ENCODE data around the gene ZNRD2. TPM values are rescaled to one million over a fixed set of nuclear protein-coding genes. Genes with fewer than 3 reads are reported as not detected.

Gene ZNRD2
- total and polyA plus RNA-seq, 10 of the 15 experiments (the other 5 are each of a cell fraction or from before 2014, with no cell fraction given) = 7.9 to 111 (median 55.4) TPM

DNA sequence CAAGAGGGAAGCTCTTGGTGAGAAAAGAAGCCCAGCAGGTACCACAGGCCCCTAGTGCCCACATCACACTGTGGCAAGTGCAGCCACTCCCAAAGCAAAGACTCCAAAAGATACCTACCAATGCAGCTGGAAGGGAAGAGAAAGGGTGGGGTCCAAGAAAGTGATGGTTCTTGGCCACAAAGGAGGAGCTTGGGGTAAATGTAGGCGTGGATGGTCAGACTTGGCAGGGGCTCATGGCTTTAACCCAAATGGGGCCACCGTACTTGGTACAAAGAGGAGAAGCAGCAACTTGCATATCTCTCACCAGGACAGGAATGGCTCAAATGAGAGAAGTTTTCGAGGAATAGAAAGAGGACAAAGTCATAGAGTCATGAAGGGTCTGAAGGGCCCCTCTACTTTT, 39.0 kb downstream of the ZNRD2 start (continued):
- TF ChIP-seq, protein P1, sequence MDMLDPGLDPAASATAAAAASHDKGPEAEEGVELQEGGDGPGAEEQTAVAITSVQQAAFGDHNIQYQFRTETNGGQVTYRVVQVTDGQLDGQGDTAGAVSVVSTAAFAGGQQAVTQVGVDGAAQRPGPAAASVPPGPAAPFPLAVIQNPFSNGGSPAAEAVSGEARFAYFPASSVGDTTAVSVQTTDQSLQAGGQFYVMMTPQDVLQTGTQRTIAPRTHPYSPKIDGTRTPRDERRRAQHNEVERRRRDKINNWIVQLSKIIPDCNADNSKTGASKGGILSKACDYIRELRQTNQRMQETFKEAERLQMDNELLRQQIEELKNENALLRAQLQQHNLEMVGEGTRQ (IDR thresholded peaks at IDR 0.05; ENCODE audit: borderline replicate concordance, low read depth, low read length) = no peak
- TF ChIP-seq SMAD1 (IDR thresholded peaks at IDR 0.05; ENCODE audit: low read depth, partially characterized antibody) = no peak

DNA sequence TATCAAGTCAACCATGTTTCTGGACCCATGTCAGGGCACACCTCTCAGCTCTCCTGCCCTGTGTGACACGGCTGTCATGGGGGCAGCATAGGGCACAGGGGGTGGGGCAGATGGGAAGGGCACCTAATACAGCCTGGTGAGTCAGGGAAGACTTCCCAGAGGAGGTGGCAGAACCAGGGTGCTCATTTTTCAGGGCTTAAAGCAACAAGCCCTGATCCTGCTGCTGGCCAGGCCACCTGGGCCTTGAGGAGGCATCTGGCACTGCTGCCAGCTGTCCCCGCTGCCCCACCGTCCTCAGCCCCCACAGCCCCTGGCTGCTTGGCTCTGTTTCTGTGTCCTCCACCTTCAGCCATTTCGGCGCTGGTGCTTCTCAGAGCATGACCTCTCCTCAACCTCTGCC, 39.4 kb downstream of the ZNRD2 start:
- POLR2A ChIA-PET = interaction anchor here (0.6 to 2.5 kb wide), 4 partner anchors 16 to 42 kb away, joined by 3 to 12 read pairs (median 6); partner anchors contain the start of gene SIPA1
- Histone ChIP-seq H3K79me2 (ENCODE audit: control insufficient read depth, insufficient read depth, low read length) (peaks cover 43% of the 10 kb centered on the region), H3K9me3 (replicated peaks; ENCODE audit: control insufficient read depth, insufficient read depth, low read length) (no peaks in the 10 kb centered on the region), H3K4me2 (ENCODE audit: control insufficient read depth, insufficient read depth) (no peak overlapping the region), H3K36me3 (ENCODE audit: control insufficient read depth in 2 of 2, insufficient read depth in 2 of 2, low read length in 1 of 2) (peaks cover 18 to 29% of the 10 kb centered on the region in 2 experiments; a peak in 3 of 4 replicates), H3K9ac (ENCODE audit: control insufficient read depth, insufficient read depth, low read length) (no peak overlapping the region), H3K27me3 (replicated peaks in 1 of 2; ENCODE audit: control insufficient read depth in 2 of 2, insufficient read depth in 2 of 2, low read length in 1 of 2) (no peaks in the 10 kb centered on the region), H3K27ac (ENCODE audit: control insufficient read depth, insufficient read depth) (no peak overlapping the region), H3K4me3 (no peak overlapping the region), H2AFZ (ENCODE audit: control insufficient read depth, low read depth, low read length) (no peak overlapping the region), H3K4me1 (ENCODE audit: control insufficient read depth, insufficient read depth, low read length) (peaks cover 17% of the 10 kb centered on the region), H4K20me1 (ENCODE audit: control insufficient read depth, insufficient read depth) (no peaks in the 10 kb centered on the region; the same call in 1 of the 2 replicates)
- in situ Hi-C loops (cut with MboI) (no loop called here), intact Hi-C loops (cut with micrococcal nuclease; ENCODE audit: unreplicated experiment) (loop anchor here (5.0 kb wide), 1 partner anchor 732 kb away; the partner anchor contains the start of gene EHD1)
- TF ChIP-seq HDGF (IDR thresholded peaks at IDR 0.05) (no peak), RAD21 (IDR thresholded peaks at IDR 0.05; ENCODE audit: insufficient read depth, low read depth, low read length) (no peak), PML (IDR thresholded peaks at IDR 0.05; ENCODE audit: low read length) (no peak), LARP7 (IDR thresholded peaks at IDR 0.05) (no peak), ZNF622 (IDR thresholded peaks at IDR 0.05) (no peak), CREB1 (IDR thresholded peaks at IDR 0.05; ENCODE audit: low read depth) (no peak), IKZF2 (IDR thresholded peaks at IDR 0.05) (no peak), NFYB (IDR thresholded peaks at IDR 0.05; ENCODE audit: insufficient read depth, low read depth, low read length) (no peak), BHLHE40 (IDR thresholded peaks at IDR 0.05; ENCODE audit: borderline replicate concordance in 1 of 2, low read depth in 2 of 2, low read length in 1 of 2) (no peak), MTA2 (IDR thresholded peaks at IDR 0.05; ENCODE audit: low read depth) (no peak), NBN (IDR thresholded peaks at IDR 0.05) (no peak), RBBP5 (conservative IDR thresholded peaks at IDR 0.05) (no peak)
- TF ChIP-seq, protein P2, sequence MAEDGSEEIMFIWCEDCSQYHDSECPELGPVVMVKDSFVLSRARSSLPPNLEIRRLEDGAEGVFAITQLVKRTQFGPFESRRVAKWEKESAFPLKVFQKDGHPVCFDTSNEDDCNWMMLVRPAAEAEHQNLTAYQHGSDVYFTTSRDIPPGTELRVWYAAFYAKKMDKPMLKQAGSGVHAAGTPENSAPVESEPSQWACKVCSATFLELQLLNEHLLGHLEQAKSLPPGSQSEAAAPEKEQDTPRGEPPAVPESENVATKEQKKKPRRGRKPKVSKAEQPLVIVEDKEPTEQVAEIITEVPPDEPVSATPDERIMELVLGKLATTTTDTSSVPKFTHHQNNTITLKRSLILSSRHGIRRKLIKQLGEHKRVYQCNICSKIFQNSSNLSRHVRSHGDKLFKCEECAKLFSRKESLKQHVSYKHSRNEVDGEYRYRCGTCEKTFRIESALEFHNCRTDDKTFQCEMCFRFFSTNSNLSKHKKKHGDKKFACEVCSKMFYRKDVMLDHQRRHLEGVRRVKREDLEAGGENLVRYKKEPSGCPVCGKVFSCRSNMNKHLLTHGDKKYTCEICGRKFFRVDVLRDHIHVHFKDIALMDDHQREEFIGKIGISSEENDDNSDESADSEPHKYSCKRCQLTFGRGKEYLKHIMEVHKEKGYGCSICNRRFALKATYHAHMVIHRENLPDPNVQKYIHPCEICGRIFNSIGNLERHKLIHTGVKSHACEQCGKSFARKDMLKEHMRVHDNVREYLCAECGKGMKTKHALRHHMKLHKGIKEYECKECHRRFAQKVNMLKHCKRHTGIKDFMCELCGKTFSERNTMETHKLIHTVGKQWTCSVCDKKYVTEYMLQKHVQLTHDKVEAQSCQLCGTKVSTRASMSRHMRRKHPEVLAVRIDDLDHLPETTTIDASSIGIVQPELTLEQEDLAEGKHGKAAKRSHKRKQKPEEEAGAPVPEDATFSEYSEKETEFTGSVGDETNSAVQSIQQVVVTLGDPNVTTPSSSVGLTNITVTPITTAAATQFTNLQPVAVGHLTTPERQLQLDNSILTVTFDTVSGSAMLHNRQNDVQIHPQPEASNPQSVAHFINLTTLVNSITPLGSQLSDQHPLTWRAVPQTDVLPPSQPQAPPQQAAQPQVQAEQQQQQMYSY (CRISPR knock-in tag; IDR thresholded peaks at IDR 0.05) = no peak
- CTCF ChIA-PET = interaction anchor here (1.2 to 2.1 kb wide), 5 partner anchors 20 to 250 kb away, joined by 3 to 10 read pairs (median 4); partner anchors contain the start of gene MUS81
- RAD21 ChIA-PET (ENCODE audit: unreplicated experiment) = interaction anchor here (1.7 kb wide), 1 partner anchor 20 kb away, joined by 5 read pairs; no protein-coding TSS in a partner anchor
- ATAC-seq (no peak), DNase-seq (ENCODE audit: low read depth, low spot score) (no peak), FAIRE-seq (no peak)
- no TSS peak for BruUV-seq (replicated peaks)
- WGBS (ENCODE audit: insufficient coverage, insufficient replicate concordance, low lambda C conversion rate, missing lambda C conversion rate) = 78% methylated on average over 5 of the region's 5 CpGs
- SMC1A ChIA-PET (ENCODE audit: uncharacterized antibody, unreplicated experiment) = interaction anchor here (1.5 kb wide), 1 partner anchor 21 kb away, joined by 5 read pairs; no protein-coding TSS in a partner anchor
